Measurements from ENCODE around the gene ACSL3.
"Not testable (repeated sequence)": the region's sequence is repeated elsewhere in the genome, so short reads cannot be mapped to it uniquely, and the experiment has no call there.

ACSL3 gene

DNA sequence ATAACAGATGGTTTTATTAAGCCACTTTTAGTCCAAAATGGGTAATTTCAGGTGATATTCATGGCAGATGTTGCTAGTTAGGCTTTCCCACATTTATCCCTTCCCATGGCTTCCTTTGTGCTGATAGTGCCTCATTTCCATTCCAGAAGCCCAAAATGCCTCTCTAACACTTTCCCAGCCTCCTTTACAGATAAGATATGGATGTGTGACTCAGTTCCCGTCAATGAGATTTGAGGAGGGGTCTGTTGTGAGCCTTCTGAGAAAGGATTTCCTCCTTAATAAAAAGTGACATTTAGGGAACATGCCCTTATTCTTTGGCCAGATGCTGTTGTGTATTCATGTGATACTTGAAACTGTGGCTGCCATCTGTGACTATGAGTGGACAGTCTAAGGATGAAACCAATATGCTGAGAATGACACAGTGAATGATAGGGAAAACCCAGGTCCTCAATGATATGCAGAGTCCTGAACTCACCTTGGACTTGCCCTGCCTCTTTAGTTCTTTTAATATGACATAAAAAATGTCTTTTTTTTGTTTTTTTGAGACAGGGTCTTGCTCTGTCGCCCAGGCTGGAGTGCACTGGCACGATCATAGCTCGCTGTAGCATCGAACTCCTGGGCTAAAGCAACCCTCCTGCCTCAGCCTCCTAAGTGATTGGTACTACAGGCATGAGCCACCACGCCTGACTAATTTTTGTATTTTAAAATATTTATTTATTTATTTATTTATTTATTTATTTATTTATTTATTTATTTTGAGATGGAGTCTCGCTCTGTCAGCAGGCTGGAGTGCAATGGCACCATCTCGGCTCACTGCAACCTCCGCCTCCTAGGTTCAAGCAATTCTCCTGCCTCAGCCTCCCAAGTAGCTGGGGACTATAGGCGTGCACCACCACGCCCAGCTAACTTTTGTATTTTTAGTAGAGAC, 5.8 kb upstream of the ACSL3 start:
- DNase-seq, result no peak

DNA sequence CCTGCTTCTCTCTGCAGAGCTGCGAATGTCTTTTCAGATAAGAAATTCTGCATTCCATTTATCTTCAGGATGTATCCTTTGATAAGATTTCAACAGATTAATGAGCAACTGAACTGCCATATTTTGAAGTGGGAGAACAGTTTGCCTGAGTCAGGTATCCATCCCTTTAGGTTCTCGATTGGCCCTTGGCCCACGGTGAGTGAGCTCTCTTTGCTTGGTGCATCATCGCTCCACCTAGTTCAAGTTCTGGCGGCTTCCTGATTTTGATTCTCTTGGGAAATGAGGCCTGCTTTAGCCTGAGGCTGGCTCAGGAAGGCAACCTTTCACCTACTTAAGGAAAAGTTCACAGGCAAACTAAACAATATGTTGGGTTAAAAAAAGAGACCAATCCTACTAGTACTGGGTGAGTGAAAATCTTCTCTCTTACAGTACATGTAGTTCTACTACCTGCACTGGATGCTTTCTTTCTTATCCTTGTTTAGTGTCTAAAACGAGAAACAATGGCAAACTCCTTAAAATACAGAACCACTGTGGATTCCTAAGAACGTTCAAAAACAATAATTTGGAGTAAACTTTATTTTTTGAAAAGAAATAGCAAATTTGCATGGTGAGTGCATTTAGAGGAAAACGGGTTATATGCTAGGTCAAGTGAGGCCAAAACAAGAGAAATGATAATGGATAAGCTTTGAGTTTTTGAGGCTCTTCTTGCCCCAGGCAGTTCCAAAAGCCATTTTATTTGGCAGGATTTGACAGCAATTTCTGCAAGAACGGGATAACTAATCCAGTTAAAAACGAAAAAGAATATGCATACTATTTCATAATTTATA, 837 bp upstream of the ACSL3 start:
- peak; percentile 5 for DNase-seq

DNA sequence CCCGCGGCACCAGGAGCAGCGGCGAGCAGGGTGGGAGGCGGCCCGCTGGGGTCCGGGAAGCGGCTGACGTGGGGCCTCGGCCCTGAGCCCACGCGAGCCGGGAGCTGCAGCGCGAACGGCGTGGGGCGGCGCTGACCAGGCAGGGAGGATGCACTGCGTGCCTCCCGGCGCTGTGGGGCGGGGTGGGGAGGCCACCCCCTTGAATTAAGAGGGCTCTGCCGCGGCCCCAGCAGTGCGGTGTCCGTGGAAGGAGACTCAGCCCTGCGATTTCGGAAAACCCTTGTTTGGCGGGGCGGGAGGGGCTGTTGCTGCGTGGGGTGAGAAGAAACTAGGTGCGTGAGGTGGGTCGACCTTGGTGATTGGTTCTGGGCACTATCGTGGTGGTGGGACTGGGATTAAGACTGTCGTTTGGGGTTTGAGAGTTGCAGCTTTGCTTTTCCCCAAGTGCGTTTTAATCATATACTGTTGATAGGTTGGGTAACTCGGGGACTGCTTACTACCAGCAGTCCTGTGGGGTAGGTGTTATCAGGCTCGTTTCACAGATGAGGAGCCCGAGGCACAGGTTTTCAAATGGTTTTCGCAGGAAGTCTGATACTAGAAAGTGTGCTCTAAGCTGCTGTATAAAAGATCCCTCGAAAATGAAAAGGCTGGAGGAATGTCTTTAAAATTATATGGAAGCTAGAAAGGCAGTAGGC, 722 bp downstream of the ACSL3 start:
- DNase-seq, result peak; percentile 60

DNA sequence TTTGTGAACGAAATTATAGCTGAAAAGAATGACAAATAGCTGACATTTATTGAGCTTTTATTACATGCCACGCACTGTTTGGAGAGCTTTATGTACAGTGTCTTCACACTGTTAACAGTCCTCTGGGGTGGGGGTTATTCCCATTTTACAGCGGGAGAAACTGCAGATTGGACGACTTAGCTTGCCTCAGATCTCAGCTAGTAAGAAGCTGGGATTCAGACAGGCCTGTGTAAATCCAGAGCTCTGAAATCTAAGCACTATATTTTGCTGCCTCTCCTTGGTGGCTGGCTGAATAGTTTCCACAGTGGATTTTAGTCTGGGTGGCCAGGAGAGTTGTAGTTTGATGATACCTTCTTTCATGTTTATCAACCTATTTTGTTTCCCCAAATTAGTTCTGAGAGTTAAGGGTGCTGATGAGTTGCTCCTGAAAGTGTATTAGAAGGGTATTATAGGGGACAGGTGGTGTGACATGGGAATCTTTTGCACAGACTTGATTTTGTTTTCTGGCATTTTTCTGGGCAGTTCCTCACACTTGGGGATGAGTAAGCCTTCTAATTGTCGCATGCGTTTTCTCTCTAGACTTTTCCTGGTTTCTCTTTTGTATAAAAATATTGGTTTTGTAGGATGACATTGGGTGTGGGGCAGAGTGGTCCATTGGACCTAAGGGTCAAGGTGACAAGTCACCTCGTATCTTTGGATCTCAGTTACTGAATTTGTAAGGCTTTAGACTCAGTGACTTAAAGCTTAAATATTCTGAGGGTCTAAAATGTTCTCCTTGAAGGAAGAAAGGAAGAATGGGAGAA, 1.5 kb downstream of the ACSL3 start:
- no peak for DNase-seq

DNA sequence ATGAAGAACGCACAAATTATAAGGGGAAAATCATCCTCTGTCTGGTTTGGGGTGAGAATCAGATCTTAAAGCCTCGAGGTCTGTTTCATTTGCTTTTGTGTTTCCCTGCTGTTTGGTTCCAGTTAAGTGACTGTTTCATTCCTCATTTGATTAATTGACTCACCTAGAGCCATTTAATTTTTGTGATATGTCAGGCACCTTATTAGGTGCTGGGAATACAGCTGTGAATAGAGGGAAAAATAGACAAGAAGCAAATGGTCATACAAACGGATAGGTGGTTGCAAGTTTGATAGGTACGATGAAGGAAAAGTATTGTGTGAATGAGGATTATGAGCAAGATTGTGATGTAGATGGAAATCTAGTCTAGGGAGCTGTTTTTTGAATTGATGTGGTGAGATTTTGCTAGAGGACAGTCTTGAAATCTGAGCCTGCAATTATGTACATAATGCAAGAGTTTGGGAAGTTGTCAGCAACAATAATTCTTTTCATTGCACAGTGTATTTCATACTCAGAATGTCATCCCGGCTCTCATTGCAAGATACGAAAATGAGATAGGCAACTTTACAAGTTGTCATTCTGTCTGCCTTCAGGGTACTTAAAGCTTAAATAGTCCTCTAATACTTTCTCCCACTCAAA, 2.2 kb downstream of the ACSL3 start:
- no peak for DNase-seq

DNA sequence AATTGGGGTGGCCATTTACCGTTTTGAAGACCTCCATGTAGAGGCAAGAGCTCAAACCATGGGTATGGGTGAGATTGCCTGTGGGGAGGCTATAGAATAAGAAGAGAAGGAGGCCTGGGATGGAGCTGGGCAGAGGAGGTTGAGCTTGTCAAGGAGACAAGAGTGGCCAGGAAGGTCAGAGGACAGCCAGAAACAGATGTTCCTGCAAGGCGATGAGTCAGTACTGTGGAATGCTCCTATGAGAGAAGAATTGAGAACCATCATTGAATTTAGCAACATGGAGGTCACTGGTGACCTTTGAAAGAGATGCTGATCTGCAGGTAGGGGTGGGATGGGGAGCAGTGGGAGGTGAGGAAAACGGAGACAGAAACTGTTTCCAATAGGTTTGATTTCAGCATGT, 3.5 kb downstream of the ACSL3 start:
- no peak for DNase-seq

- no peak for DNase-seq
Measured at GRCh38 chr2:222865301-222865700, 4.5 kb downstream of the ACSL3 start.

DNA sequence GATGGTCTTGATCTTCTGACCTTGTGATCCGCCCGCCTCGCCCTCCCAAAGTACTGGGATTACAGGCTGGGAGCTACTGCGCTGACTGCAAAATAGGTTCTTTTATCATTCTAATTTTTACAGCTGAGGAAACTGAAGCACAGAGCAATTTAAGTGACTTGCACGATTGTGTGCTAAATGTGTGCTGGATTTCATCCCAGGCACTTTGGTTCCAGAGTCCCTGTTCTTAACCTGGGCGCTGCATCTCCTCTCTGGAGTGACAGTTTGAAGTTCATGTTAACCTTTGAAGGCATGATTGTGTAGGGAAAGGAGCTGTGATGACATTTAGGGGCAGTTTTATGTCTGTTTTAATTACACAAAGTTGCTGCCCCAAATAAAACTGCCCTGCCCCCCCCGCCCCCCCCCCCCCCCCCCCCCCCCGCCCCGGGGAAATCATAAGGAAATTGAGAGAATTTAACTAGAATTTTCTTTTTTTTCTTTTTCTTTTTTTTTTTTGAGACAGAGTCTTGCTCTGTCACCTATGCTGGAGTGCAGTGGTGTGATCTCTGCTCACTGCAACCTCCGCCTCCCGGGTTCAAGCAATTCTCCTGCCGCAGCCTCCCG, 5.6 kb downstream of the ACSL3 start:
- no peak for DNase-seq

- DNase-seq, result not testable (repeated sequence)
Measured at GRCh38 chr2:222868560-222869251, 7.9 kb downstream of the ACSL3 start.

DNA sequence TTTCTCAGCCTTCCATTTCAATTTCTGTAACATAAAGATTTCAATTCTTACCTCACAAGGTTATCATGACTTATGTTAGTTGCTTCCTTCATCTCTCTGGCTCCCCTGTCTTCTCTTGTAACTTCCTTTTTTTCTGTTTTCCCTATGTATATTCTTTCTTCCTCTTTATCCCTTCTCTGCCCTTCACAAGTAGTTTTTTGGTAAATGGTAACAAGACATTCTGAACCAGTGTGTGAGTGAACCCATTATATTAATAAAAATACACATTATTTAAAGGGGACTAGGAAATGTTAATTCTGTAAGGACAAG, 8.4 kb downstream of the ACSL3 start:
- no peak for DNase-seq

DNA sequence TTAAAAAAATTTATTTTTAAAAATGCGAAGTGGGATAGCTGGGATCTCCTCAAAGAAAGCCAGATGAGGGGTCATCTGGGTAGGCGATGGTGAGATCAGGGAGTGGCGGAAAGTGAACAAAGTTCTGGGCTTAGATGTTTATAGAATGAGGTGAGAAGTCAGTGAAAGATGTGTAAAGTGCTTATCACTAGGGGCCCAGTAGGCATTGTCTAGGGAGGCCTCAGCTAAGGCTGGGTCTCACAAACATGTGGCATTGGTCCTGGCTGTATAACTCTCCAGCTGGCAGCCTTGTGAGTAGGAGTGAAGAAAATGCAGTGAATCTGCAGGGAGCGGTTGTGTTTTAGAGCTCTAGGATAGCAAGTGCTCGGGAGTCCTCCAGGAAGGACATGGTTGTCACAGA, 10.5 kb downstream of the ACSL3 start:
- DNase-seq, result no peak

DNA sequence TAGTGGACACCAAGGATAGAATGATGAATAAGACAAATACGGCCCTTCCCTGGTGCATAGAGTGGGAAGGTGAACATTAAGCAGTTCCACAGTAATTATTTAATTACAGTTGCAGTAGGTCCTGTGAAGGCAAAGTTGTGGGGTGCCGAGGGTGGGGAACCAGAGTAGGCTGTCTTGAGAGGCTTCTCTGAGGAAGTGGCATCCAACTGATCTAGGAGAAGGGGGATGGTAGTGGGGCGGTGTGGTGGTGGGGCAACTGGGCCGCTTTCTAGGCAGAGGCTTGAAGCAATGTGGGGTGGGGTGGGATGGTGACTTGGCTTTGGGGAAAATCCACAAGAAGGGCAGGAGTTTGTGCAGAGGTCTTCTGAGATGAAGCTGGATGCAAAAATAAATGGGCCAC, 11.7 kb downstream of the ACSL3 start:
- DNase-seq, result no peak

DNA sequence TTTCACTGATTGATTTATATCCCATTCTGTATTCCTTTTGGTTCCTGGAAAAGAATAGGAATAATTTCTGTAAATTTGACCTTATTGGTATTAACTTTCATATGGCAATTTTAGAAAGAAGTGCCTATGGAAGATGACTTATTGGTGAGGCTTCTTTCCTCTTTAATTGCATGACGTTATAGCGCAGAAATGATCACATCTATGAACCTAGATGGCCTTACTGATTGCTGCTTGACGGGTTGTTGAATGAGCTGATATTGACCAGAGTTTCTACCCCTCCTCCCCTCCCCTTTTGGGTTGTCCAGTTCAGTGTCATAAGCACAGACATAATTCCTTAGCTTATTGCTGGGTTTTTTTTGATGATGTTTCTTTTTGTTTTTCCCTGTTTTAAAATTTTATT, 14.6 kb downstream of the ACSL3 start:
- DNase-seq, result no peak

DNA sequence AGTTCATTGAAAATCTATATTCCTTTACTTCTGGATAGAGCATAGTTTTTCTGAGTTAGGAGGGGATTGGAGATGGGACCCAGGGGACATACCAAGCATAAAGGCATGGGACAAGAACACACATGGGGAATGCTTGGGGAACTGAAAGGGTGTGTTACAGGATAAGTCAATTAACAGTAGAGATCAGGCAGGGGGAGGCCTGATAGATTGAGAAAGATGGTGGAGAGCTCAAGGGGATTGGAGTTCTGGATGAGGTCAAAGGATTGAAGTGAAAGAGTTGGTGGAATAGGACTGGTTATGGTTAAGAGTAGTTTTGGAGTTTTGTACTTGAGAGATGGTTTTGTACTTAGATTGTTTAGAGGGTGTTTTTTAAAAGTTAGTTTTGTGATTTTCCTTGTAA, 16.1 kb downstream of the ACSL3 start:
- DNase-seq, result no peak

- DNase-seq, result no peak
Measured at GRCh38 chr2:222877556-222878300, 16.9 kb downstream of the ACSL3 start.

DNA sequence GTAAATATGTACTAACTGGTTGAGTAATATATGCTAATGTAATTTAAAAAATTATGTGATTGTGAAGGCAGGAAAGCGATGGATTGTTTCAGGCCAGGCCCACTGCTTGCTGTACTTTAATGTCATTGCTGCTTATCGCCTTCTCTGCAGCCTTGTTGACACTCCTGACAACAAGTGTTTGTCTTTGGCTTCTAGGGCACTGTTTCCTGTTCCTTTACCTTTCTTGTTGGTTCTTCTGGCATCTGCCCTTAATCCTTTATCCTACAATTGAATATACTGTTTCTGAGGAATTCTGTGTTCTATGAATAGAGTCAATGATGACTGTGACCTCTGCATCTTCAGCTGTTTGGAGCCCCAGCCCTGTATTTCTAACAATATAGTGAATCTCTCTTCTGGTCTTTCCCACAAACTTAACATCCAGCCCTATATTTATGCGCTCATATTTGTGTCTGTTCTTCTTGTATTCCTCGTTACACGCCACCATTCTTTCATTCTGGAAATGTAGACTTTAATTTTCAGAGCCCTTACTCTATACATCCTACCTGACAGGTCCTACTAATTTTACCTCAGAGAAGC, 17.6 kb downstream of the ACSL3 start:
- no peak for DNase-seq

GRCh38 chr2:222878877-222879603, 18.2 kb downstream of the ACSL3 start:
- DNase-seq, result no peak

- no peak for DNase-seq
Measured at GRCh38 chr2:222879604-222879933, 18.7 kb downstream of the ACSL3 start.

DNA sequence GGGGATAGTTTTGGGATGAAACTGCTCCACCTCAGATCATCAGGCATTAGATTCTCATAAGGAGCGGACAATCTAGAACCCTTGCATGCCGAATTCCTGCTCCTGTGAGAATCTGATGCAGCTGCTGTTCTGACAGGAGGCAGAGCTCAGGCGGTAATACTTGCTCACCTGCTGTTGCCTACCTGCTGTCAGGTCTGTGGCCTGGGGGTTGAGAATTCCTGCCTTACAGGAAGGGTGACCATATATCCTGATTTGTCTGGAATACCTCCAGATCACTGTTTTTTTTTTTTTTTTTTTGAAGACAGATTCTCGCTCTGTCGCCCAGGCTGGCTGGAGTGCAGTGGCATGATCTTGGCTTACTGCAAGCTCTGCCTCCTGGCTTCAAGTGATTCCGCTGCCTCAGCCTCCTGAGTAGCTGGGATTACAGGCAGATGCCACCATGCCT, 21.7 kb downstream of the ACSL3 start:
- no peak for DNase-seq
